ENCODE results near the gene CEP41.

Gene CEP41

GRCh38 chr7:130418306-130418705, 22.5 kb downstream of the CEP41 start:
- no peak for DNase-seq

GRCh38 chr7:130417213-130417612, 23.6 kb downstream of the CEP41 start:
- DNase-seq = no peak

GRCh38 chr7:130415006-130415405, 25.8 kb downstream of the CEP41 start:
- no peak for DNase-seq

GRCh38 chr7:130413201-130413600, 27.6 kb downstream of the CEP41 start:
- DNase-seq = no peak

GRCh38 chr7:130410868-130411541, 29.8 kb downstream of the CEP41 start:
- DNase-seq = no peak

GRCh38 chr7:130409712-130410072, 31.1 kb downstream of the CEP41 start:
- DNase-seq = no peak

- no peak for DNase-seq
Observed at GRCh38 chr7:130409067-130409711, 31.6 kb downstream of the CEP41 start.

- no peak for DNase-seq
Observed at GRCh38 chr7:130405003-130405402, 35.8 kb downstream of the CEP41 start.

- no peak for DNase-seq
Observed at GRCh38 chr7:130401578-130401977, 39.2 kb downstream of the CEP41 start.

- no peak for DNase-seq
Observed at GRCh38 chr7:130401101-130401500, 39.7 kb downstream of the CEP41 start.

GRCh38 chr7:130400120-130400572, 40.7 kb downstream of the CEP41 start:
- DNase-seq = no peak

- DNase-seq = no peak
Observed at GRCh38 chr7:130398526-130399090, 42.2 kb downstream of the CEP41 start.

GRCh38 chr7:130397758-130398073, 43.1 kb downstream of the CEP41 start:
- no peak for DNase-seq

- DNase-seq = no peak
Observed at GRCh38 chr7:130397051-130397757, 43.6 kb downstream of the CEP41 start.

GRCh38 chr7:130396109-130396508, 44.7 kb downstream of the CEP41 start:
- DNase-seq = no peak

GRCh38 chr7:130395421-130395820, 45.4 kb downstream of the CEP41 start:
- DNase-seq = no peak

GRCh38 chr7:130394421-130395195, 46.2 kb downstream of the CEP41 start:
- DNase-seq = no peak

GRCh38 chr7:130393841-130394411, 46.9 kb downstream of the CEP41 start:
- no peak for DNase-seq

GRCh38 chr7:130393101-130393561, 47.7 kb downstream of the CEP41 start:
- no peak for DNase-seq

- no peak for DNase-seq
Observed at GRCh38 chr7:130390486-130390885, 50.3 kb downstream of the CEP41 start.

- no peak for DNase-seq
Observed at GRCh38 chr7:130388671-130389070, 52.1 kb downstream of the CEP41 start.

- no peak for DNase-seq
Observed at GRCh38 chr7:130387628-130388403, 53.0 kb downstream of the CEP41 start.
